Pancreas (tissue), 10 donors: ENCODE results near the gene ADAMTS2. TPM values are rescaled to one million over a fixed set of nuclear protein-coding genes. Genes with fewer than 3 reads are reported as not detected.

Experiments used
- ATAC-seq, 4 donors: fragments of 200-7000 bp; cut with Tn5 transposase; one replicate each; pipeline versions ENCODE4 v1.8.0 to v1.9.1; 2020; ENCODE audit warnings: mild to moderate bottlenecking in 4 of 4, moderate library complexity in 4 of 4
- DNase-seq, 6 donors: peaks; one replicate each; pipeline ENCODE4 v3.0.0-alpha.2; 2020
- FAIRE-seq: peaks from 2 replicates; lab custom pipeline; 2012; peaks lifted over from hg19 to GRCh38; lab: Jason Lieb, UNC
- H3K27ac ChIP-seq, 4 donors: fragments of 200-600 bp; sonication (generic); 1 replicate in 3 of 4; 2 replicates in 1 of 4; pipeline versions ENCODE4 v1.5.0 to v1.8.0; 2020
- H3K27me3 ChIP-seq, 4 donors: fragments of 200-600 bp; one replicate each; pipeline ENCODE4 v1.8.0; 2021
- H3K36me3 ChIP-seq, 3 donors: fragments of 200-600 bp; sonication (generic) in 1 of 3; one replicate each; pipeline versions ENCODE4 v1.5.0 to v1.8.0; 2020 to 2021
- H3K4me1 ChIP-seq, 3 donors: fragments of 200-600 bp; one replicate each; pipeline ENCODE4 v1.8.0; 2021
- H3K4me3 ChIP-seq, 4 donors: fragments of 200-600 bp; sonication (generic) in 2 of 4; one replicate each; pipeline versions ENCODE4 v1.5.0 to v1.8.0; 2020 to 2021
- H3K9me3 ChIP-seq, 4 donors: fragments of 200-600 bp; one replicate each; pipeline ENCODE4 v1.8.0; 2021
- WGBS, 2 donors: extraction: QIAGEN DNeasy Blood & Tissue Kit; methylation state at CpG; one replicate each; pipeline ENCODE4 v1.1.7; 2013; 5-methylcytosine and 5-hydroxymethylcytosine counted together
- intact Hi-C, 3 donors: fragments of 100-400 bp; cut with DNase I; formaldehyde crosslinking; loops; one replicate each; pipeline versions ENCODE4 v1.11.1 to v1.14.2; 2022
- polyA plus RNA-seq, 2 donors: library from polyadenylated mRNA; stranded (reverse); fragments of 200-250 nt; gene quantifications; one replicate each; pipeline ENCODE4 v1.2.3, GENCODE V29; 2013
- total RNA-seq, 6 donors: library from RNA; stranded (reverse); fragmentation: NEBNext Ultra II Directional in 4 of 6; extraction: Animal tissue kit (Norgen Biotek cat#: 25700) in 4 of 6; gene quantifications; one replicate each; pipeline versions ENCODE4 v1.2.1 to v1.2.4, GENCODE V29; 2021 to 2023
- TF ChIP-seq, protein P1 (sequence below), 4 donors: fragments of 200-600 bp; sonication (generic) in 3 of 4; IDR thresholded peaks; one replicate each; pipeline versions ENCODE4 v1.5.0 to v1.8.0; 2021; ENCODE audit warnings: antibody characterized with exemption in 4 of 4
- donor health status: healthy with polysubstance abuse.
- donor health status: DM: no; HTN: no; CAD: no; lungs with moderate emphysema.
- donor health status: DM: no; HTN: no; CAD: no.
- donor health status: control.
- donor health status: control.
- donor health status: Bipolar disorder and iron deficiency.
- donor health status: DM: yes; HTN: yes; CAD: no.
- donor health status: DM: no; HTN: no; CAD: no.
- donor health status: DM: no; HTN: no; CAD: no.
- donor health status: DM: yes; HTN: yes; CAD: no.

The ADAMTS2 gene
- total and polyA plus RNA-seq, 8 donors, result 1.3 to 18.5 (median 5.8) TPM

- intact Hi-C loops, result no loop called here
- 71 to 77% methylated on average over 16 of the region's 16 CpGs for WGBS, 2 donors
- H3K36me3 ChIP-seq, result no peaks in the 10 kb centered on the region
- no peaks in the 10 kb centered on the region for H3K9me3 ChIP-seq
- H3K27me3 ChIP-seq, result no peaks in the 10 kb centered on the region
- ATAC-seq (no peak), DNase-seq (peak in 1 of 6 donors; percentile 24), FAIRE-seq (no peak)
- H3K4me3 ChIP-seq, result no peak overlapping the region
- no peak overlapping the region for H3K27ac ChIP-seq
- TF ChIP-seq, protein P1, sequence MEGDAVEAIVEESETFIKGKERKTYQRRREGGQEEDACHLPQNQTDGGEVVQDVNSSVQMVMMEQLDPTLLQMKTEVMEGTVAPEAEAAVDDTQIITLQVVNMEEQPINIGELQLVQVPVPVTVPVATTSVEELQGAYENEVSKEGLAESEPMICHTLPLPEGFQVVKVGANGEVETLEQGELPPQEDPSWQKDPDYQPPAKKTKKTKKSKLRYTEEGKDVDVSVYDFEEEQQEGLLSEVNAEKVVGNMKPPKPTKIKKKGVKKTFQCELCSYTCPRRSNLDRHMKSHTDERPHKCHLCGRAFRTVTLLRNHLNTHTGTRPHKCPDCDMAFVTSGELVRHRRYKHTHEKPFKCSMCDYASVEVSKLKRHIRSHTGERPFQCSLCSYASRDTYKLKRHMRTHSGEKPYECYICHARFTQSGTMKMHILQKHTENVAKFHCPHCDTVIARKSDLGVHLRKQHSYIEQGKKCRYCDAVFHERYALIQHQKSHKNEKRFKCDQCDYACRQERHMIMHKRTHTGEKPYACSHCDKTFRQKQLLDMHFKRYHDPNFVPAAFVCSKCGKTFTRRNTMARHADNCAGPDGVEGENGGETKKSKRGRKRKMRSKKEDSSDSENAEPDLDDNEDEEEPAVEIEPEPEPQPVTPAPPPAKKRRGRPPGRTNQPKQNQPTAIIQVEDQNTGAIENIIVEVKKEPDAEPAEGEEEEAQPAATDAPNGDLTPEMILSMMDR (IDR thresholded peaks at IDR 0.05), result no peak
- no peaks in the 10 kb centered on the region for H3K4me1 ChIP-seq
Measured at GRCh38 chr5:179180921-179181645, 164.2 kb downstream of the ADAMTS2 start.

- H3K4me1 ChIP-seq, result no peaks in the 10 kb centered on the region
- intact Hi-C loops, result no loop called here
- no peaks in the 10 kb centered on the region for H3K36me3 ChIP-seq
- TF ChIP-seq, protein P1 (IDR thresholded peaks at IDR 0.05), result no peak
- no peaks in the 10 kb centered on the region for H3K27me3 ChIP-seq
- no peak overlapping the region for H3K27ac ChIP-seq
- WGBS, 2 donors, result 58 to 73% methylated on average over 16 of the region's 16 CpGs
- no peak for FAIRE-seq
- DNase-seq, result peak in 1 of 6 donors; percentile 28
- H3K9me3 ChIP-seq, result no peaks in the 10 kb centered on the region
- no peak overlapping the region for H3K4me3 ChIP-seq
- ATAC-seq, result no peak
Measured at GRCh38 chr5:179180061-179180610, 165.1 kb downstream of the ADAMTS2 start.

DNA sequence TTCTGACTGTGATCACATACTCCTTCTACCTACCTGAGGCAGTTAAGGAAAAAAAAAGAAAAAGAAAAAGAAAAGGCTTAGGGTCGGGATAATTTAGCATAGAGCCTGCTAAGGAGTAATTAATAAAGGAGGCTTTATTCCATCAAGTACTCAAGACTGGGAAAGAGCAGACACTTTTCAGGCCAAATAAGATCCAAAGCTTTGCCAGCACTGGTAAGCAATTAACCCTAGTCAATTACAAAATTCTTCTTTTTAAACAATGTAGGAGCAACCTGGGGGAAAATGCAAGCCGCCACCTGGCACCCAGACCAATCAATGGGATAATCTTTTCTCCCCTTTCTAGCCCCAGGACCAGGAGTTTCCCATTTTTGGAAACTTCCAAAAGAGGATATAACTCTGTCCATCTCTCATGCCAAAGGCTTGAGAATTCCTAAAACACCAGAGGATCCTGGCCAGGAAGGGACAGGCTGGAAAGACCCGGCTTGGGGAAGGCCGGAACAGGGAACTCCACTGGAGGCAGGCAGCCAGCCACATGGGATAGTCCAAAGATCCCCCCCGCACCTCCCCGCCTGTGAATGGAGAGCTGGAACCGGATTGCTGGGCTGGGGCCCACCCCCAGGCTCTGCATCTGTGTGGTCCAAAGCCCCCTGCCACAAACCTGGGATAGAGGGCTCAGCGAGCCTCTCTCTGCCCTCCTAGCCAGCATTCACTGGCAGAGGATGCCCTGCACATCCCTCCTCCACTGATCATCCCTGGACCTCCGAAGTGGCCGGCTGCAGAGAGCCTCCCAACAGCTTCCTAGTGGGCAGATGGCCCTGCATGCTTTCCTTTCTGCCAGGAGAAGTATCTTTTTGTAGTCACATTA is 167.3 kb downstream of the ADAMTS2 start:
- H3K9me3 ChIP-seq, result no peaks in the 10 kb centered on the region
- no peak for FAIRE-seq
- WGBS, 2 donors, result 75% methylated on average over 10 of the region's 10 CpGs
- no peaks in the 10 kb centered on the region for H3K36me3 ChIP-seq
- DNase-seq, result peak in 1 of 6 donors; percentile 44
- intact Hi-C loops, result no loop called here
- ATAC-seq, result no peak
- no peaks in the 10 kb centered on the region for H3K27me3 ChIP-seq
- H3K27ac ChIP-seq, result no peak overlapping the region
- H3K4me3 ChIP-seq, result no peak overlapping the region
- TF ChIP-seq, protein P1 (IDR thresholded peaks at IDR 0.05), result no peak
- H3K4me1 ChIP-seq, result no peaks in the 10 kb centered on the region

DNA sequence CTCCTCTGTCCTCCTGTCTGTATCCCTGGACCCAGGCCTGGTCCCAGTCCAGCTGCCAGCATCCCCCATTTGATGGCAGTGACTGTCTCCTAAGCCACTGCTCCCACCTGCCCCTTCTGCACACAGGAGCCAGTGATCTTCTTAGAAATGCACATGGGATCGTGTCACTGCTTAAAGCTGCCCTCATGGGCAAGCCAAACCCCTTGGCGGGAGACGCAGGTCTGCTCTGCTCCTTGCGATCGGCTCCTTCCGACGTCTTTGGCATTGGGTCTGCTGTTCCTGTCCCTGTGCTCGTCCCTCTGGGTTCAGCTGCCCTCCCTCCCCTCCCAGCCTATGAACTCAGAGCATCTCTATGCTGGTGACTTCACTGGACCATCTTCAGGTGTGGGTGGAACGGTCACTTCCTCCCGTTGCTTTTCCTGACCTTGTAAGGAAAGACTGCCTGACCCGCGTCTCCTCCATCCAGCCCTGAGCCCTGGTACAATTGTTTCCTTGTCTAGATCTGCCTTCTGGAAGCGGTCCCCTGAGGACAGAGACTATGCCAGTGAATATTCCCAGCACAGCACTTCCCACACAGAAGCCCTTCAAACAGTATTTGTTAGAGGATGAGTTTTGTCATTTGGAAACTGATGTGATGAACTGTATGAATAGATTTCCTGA is 168.6 kb downstream of the ADAMTS2 start:
- ATAC-seq (no peak), FAIRE-seq (no peak), DNase-seq (peak in 1 of 6 donors; percentile 40)
- Histone ChIP-seq H3K4me1 (no peaks in the 10 kb centered on the region), H3K27ac (no peak overlapping the region), H3K9me3 (no peaks in the 10 kb centered on the region), H3K36me3 (no peaks in the 10 kb centered on the region), H3K27me3 (no peaks in the 10 kb centered on the region), H3K4me3 (no peak overlapping the region)
- intact Hi-C loops, result no loop called here
- 58 to 61% methylated on average over 13 of the region's 13 CpGs for WGBS, 2 donors
- TF ChIP-seq, protein P1 (IDR thresholded peaks at IDR 0.05), result no peak
